GM12878 (cell line): ENCODE data around the gene NPDC1. TPM values are rescaled to one million over a fixed set of nuclear protein-coding genes. Genes with fewer than 3 reads are reported as not detected.

Experiments
- ATAC-seq: fragments of 200-7000 bp; cut with Tn5 transposase; 3 replicates; pipeline ENCODE4 v1.9.1; 2020; ENCODE audit warnings: mild to moderate bottlenecking, moderate library complexity
- BruUV-seq: library from RNA; stranded (reverse); fragments of 400-500 nt; replicated peaks from 2 replicates; lab custom pipeline; 2021; lab: Mats Ljungman, UMichigan
- CTCF ChIA-PET: fragments of 300-600 bp; sonication (Branson Sonifier 250); formaldehyde crosslinking; extraction: SDS; loops from one replicate; lab custom pipeline; 2021; ENCODE audit warnings: inconsistent platforms; lab: Yijun Ruan, JAX
- POLR2A ChIA-PET: fragments of 350-600 bp; formaldehyde crosslinking; extraction: SDS; loops from one replicate; lab custom pipeline; 2021; ENCODE audit warnings: inconsistent platforms; lab: Charles Lee
- RAD21 ChIA-PET: fragments of 300-600 bp; sonication (Branson Sonifier 250); formaldehyde crosslinking; loops from one replicate; lab custom pipeline; 2023; ENCODE audit warnings: antibody characterized with exemption; ENCODE audit not compliant: unreplicated experiment; lab: Charles Lee
- SMC1A ChIA-PET: fragments of 300-600 bp; sonication (Branson Sonifier 250); formaldehyde crosslinking; loops from one replicate; lab custom pipeline; 2023; ENCODE audit not compliant: unreplicated experiment, uncharacterized antibody; lab: Charles Lee
- DNase-seq: peaks from one replicate; pipeline ENCODE4 v3.0.0-alpha.2; 2011; ENCODE audit warnings: low read depth, low spot score
- FAIRE-seq: peaks from 3 replicates; lab custom pipeline; 2011; peaks lifted over from hg19 to GRCh38; lab: Jason Lieb, UNC
- H2AFZ ChIP-seq: 2 replicates; pipeline ENCODE4 v1.6.0; 2011; ENCODE audit warnings: low read depth, low read length, control low read depth; ENCODE audit not compliant: control insufficient read depth
- H3K27ac ChIP-seq: 2 replicates; pipeline ENCODE4 v1.5.1; 2011; ENCODE audit warnings: control low read depth; ENCODE audit not compliant: control insufficient read depth, insufficient read depth
- H3K27me3 ChIP-seq, 2 experiments: replicated peaks in 1 of 2; 2 replicates each; pipeline versions ENCODE4 v1.6.0 to v1.6.1; 2011; ENCODE audit warnings: low read length in 1 of 2; ENCODE audit not compliant: control insufficient read depth in 2 of 2, insufficient read depth in 2 of 2
- H3K36me3 ChIP-seq, 2 experiments: 2 replicates each; pipeline ENCODE4 v1.5.1; 2011; ENCODE audit warnings: low read length in 1 of 2; ENCODE audit not compliant: control insufficient read depth in 2 of 2, insufficient read depth in 2 of 2
- H3K4me1 ChIP-seq: 2 replicates; pipeline ENCODE4 v1.6.1; 2011; ENCODE audit warnings: mild to moderate bottlenecking, low read length, moderate library complexity, mixed read lengths; ENCODE audit not compliant: control insufficient read depth, insufficient read depth
- H3K4me2 ChIP-seq: 2 replicates; pipeline ENCODE4 v1.6.0; 2011; ENCODE audit warnings: control low read depth; ENCODE audit not compliant: control insufficient read depth, insufficient read depth
- H3K4me3 ChIP-seq: fragments of 200-600 bp; sonication (generic); 2 replicates; pipeline ENCODE4 v1.5.1; 2016
- H3K79me2 ChIP-seq: 2 replicates; pipeline ENCODE4 v1.6.0; 2011; ENCODE audit warnings: low read length; ENCODE audit not compliant: control insufficient read depth, insufficient read depth
- H3K9ac ChIP-seq: 2 replicates; pipeline ENCODE4 v1.8.0; 2011; ENCODE audit warnings: low read length, control low read depth, mixed read lengths; ENCODE audit not compliant: control insufficient read depth, insufficient read depth
- H3K9me3 ChIP-seq: replicated peaks from 3 replicates; pipeline ENCODE4 v1.5.1; 2011; ENCODE audit warnings: mild to moderate bottlenecking, low read length; ENCODE audit not compliant: control insufficient read depth, insufficient read depth
- H4K20me1 ChIP-seq: 2 replicates; pipeline ENCODE4 v1.6.0; 2011; ENCODE audit not compliant: control insufficient read depth, insufficient read depth
- BACH1 ChIP-seq: fragments of 450-650 bp; IDR thresholded peaks from 2 replicates; pipeline ENCODE4 v1.6.1; 2017; ENCODE audit warnings: mild to moderate bottlenecking, borderline replicate concordance
- BHLHE40 ChIP-seq, 2 experiments: fragments of 450-650 bp in 1 of 2; IDR thresholded peaks; 2 replicates each; pipeline ENCODE4 v1.6.1; 2011 to 2017; ENCODE audit warnings: low read depth in 2 of 2, borderline replicate concordance in 1 of 2, improper control_type of control experiment in 1 of 2, low read length in 1 of 2, mild to moderate bottlenecking in 1 of 2
- FOXM1 ChIP-seq: IDR thresholded peaks from 2 replicates; pipeline ENCODE4 v1.6.1; 2012; ENCODE audit warnings: low read depth, mild to moderate bottlenecking, inconsistent platforms, low read length, moderate library complexity
- HDAC2 ChIP-seq: fragments of 200-600 bp; sonication (generic); IDR thresholded peaks from 2 replicates; pipeline ENCODE4 v1.6.1; 2017
- IKZF1 ChIP-seq: fragments of 450-650 bp; conservative IDR thresholded peaks from 2 replicates; pipeline ENCODE4 v1.6.1; 2017; ENCODE audit warnings: antibody characterized with exemption, mild to moderate bottlenecking
- POU2F2 ChIP-seq: IDR thresholded peaks from 3 replicates; pipeline ENCODE4 v1.6.1; 2011; ENCODE audit warnings: low read depth, mild to moderate bottlenecking, low read length, borderline replicate concordance
- RAD21 ChIP-seq: IDR thresholded peaks from 2 replicates; pipeline ENCODE4 v1.6.1; 2011; ENCODE audit warnings: mild to moderate bottlenecking, low read depth, low read length, moderate library complexity; ENCODE audit not compliant: insufficient read depth
- RFX5 ChIP-seq: IDR thresholded peaks from 2 replicates; pipeline ENCODE4 v1.6.1; 2011; ENCODE audit warnings: low read depth, low read length, improper control_type of control experiment
- ZNF217 ChIP-seq: fragments of 450-650 bp; IDR thresholded peaks from 2 replicates; pipeline ENCODE4 v1.6.1; 2017; ENCODE audit warnings: antibody characterized with exemption, mild to moderate bottlenecking
- ZNF24 ChIP-seq: fragments of 450-650 bp; IDR thresholded peaks from 2 replicates; pipeline ENCODE4 v1.6.1; 2017; ENCODE audit warnings: antibody characterized with exemption, mild to moderate bottlenecking
- WGBS: methylation state at CpG from one replicate; pipeline ENCODE4 v1.1.6; 2016; ENCODE audit warnings: low lambda C conversion rate; ENCODE audit not compliant: insufficient replicate concordance, insufficient coverage; ENCODE audit errors: missing lambda C conversion rate; 5-methylcytosine and 5-hydroxymethylcytosine counted together
- in situ Hi-C: fragments of 300-500 bp; cut with MboI; formaldehyde crosslinking; loops from 9 replicates; pipeline ENCODE4 v1.14.3; 2018; ENCODE audit warnings: mixed read lengths
- intact Hi-C: fragments of 100-400 bp; cut with micrococcal nuclease; formaldehyde crosslinking; loops from one replicate; pipeline ENCODE4 v1.14.2; 2022; ENCODE audit not compliant: unreplicated experiment
- polyA plus RNA-seq, 11 experiments: library from polyadenylated mRNA; depleted of rRNA in 4 of 11; unstranded in 6 of 11; stranded (reverse) in 5 of 11; fragments of >200 nt; fragmentation: Nextera tagmentation in 4 of 11; fragmentation: Illumina TruSeq in 1 of 11; extraction: Ambion mirVana in 4 of 11; extraction: Trizol in 1 of 11; gene quantifications; 1 replicate in 1 of 11; 2 replicates in 10 of 11; pipeline versions ENCODE4 v1.2.1 to v1.2.3, GENCODE V29; 2011 to 2016; ENCODE audit warnings: inconsistent platforms in 2 of 11, missing spikeins in 2 of 11, low read depth in 1 of 11
- total RNA-seq, 4 experiments: library from RNA; depleted of rRNA in 3 of 4; stranded (reverse); fragments of >200 nt in 3 of 4; fragmentation: Illumina TruSeq in 1 of 4; extraction: Trizol in 1 of 4; gene quantifications; 2 replicates each; pipeline versions ENCODE4 v1.2.1 to v1.2.3, GENCODE V29; 2013 to 2021
- TF ChIP-seq, protein P1 (sequence below): IDR thresholded peaks from 2 replicates; pipeline ENCODE4 v1.6.1; 2012; ENCODE audit warnings: low read depth, low read length, improper control_type of control experiment
- TF ChIP-seq, protein P2 (sequence below): fragments of 450-650 bp; IDR thresholded peaks from 2 replicates; pipeline ENCODE4 v1.6.1; 2018; ENCODE audit warnings: borderline replicate concordance, mild to moderate bottlenecking; ENCODE audit not compliant: partially characterized antibody
- TF ChIP-seq, protein P3 (sequence below): IDR thresholded peaks from 2 replicates; pipeline ENCODE4 v1.6.1; 2011; ENCODE audit warnings: low read depth, low read length, improper control_type of control experiment, borderline replicate concordance

Gene NPDC1
- total and polyA plus RNA-seq, 10 of the 15 experiments (the other 5 are each of a cell fraction or from before 2014, with no cell fraction given), result 0.04 to 1.7 (median 0.77) TPM; not detected in 2

DNA sequence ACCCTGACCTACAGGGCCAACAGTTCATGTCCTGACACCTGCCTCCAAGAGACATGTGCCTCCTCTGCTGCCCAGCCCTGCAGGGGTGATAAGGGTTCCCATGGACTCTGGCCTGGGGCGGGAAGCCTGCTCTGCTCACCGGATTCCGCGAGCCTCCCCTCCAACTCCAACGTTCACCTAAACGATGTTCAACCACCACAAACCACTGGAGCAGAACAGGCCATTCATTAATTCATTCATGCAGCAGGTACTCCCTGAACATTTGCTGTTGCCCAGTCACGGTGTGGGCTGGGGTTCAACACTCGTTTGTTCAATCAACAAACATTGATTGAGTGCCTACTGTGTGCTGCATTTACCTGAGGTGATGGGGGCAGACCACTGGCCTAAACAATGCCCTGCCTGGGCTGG lies 28.0 kb upstream of the NPDC1 start:
- Histone ChIP-seq H3K79me2 (peaks cover 13% of the 10 kb centered on the region), H3K4me3 (no peak overlapping the region), H3K4me1 (peaks cover 30% of the 10 kb centered on the region), H3K36me3 (no peaks in the 10 kb centered on the region; a peak in 1 of 4 replicates), H3K27me3 (no peaks in the 10 kb centered on the region), H3K27ac (no peak overlapping the region), H4K20me1 (no peaks in the 10 kb centered on the region; the same call in 1 of the 2 replicates), H3K9me3 (no peaks in the 10 kb centered on the region), H2AFZ (no peak overlapping the region), H3K9ac (no peak overlapping the region), H3K4me2 (no peak overlapping the region)
- intact Hi-C loops, result no loop called here
- BruUV-seq, result no TSS peak
- CTCF ChIA-PET, result no interaction called here
- no peak for DNase-seq
- POLR2A ChIA-PET, result interaction anchor here (0.5 to 1.3 kb wide), 2 partner anchors 12 to 125 kb away, joined by 4 to 8 read pairs; partner anchors contain the start of gene MAN1B1
- no peak for FAIRE-seq
- 74% methylated on average over 8 of the region's 8 CpGs for WGBS
- TF ChIP-seq ZNF24 (peak; percentile 50; the same call in 1 of the 2 replicates), BACH1 (no peak)
- in situ Hi-C loops, result no loop called here
- SMC1A ChIA-PET, result interaction anchor here (1.0 kb wide), 1 partner anchor 22 kb away, joined by 5 read pairs; no protein-coding TSS in a partner anchor
- RAD21 ChIA-PET, result interaction anchor here (1.2 to 5.0 kb wide), 2 partner anchors 22 kb away, joined by 4 to 24 read pairs; no protein-coding TSS in a partner anchor
- ATAC-seq, result no peak

DNA sequence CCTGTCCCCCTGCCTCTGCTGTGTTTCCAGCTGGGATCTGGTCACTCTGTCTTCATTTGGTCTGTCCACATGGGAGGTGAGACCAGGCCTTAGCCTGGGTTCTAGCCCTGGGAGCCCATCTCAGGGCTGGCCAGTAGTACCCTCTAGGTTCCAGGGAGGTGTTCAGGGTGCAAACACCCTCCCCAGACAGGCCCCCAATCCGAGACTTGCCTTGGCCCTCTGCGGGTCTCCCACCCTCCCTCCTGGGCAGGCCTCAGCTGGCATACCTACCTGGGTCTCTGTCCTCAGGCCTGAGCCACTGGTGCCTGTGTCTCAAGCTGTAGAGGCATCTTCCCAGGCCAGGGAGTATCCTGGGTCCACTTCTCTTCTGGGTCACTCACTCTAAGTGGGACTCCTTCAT lies 25.3 kb upstream of the NPDC1 start:
- no TSS peak for BruUV-seq
- Histone ChIP-seq H3K4me3 (peak overlapping the region; percentile 72; the same call in 1 of the 2 replicates), H4K20me1 (no peaks in the 10 kb centered on the region), H3K27me3 (no peaks in the 10 kb centered on the region), H3K4me1 (peaks cover 33% of the 10 kb centered on the region), H3K9me3 (no peaks in the 10 kb centered on the region), H3K27ac (peak overlapping the region; percentile 70; the same call in 1 of the 2 replicates), H3K4me2 (peak overlapping the region; percentile 98), H3K9ac (peak overlapping the region; percentile 69; the same call in 1 of the 2 replicates), H3K79me2 (peaks cover 7% of the 10 kb centered on the region), H2AFZ (no peak overlapping the region), H3K36me3 (no peaks in the 10 kb centered on the region; a peak in 1 of 4 replicates)
- ChIA-PET POLR2A (interaction anchor here (1.1 to 3.5 kb wide), 12 partner anchors 11 to 169 kb away, joined by 3 to 22 read pairs (median 4); partner anchors contain the start of genes CYSRT1, MAN1B1 and TUBB4B), CTCF (interaction anchor here (0.7 to 7.9 kb wide), 8 partner anchors 9 to 279 kb away, joined by 3 to 80 read pairs (median 13); partner anchors contain the start of gene MAN1B1), RAD21 (interaction anchor here (1.2 to 5.0 kb wide), 7 partner anchors 11 to 283 kb away, joined by 3 to 24 read pairs (median 7); partner anchors contain the start of gene MAN1B1), SMC1A (interaction anchor here (1.1 to 7.2 kb wide), 4 partner anchors 10 to 36 kb away, joined by 4 to 30 read pairs (median 7); partner anchors contain the start of gene MAN1B1)
- FAIRE-seq (no peak), ATAC-seq (no peak), DNase-seq (no peak)
- intact Hi-C loops, result no loop called here
- 96% methylated on average over 2 of the region's 2 CpGs for WGBS
- in situ Hi-C loops, result no loop called here
- TF ChIP-seq BHLHE40 (IDR thresholded peaks at IDR 0.05; ENCODE audit: borderline replicate concordance in 1 of 2, low read depth in 2 of 2, low read length in 1 of 2), result no peak
- TF ChIP-seq, protein P1, sequence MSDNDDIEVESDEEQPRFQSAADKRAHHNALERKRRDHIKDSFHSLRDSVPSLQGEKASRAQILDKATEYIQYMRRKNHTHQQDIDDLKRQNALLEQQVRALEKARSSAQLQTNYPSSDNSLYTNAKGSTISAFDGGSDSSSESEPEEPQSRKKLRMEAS, result no peak
- no peak for TF ChIP-seq ZNF217
- no peak for TF ChIP-seq IKZF1
- TF ChIP-seq RAD21, result no peak
- TF ChIP-seq FOXM1, result no peak
- TF ChIP-seq POU2F2, result no peak
- TF ChIP-seq, protein P2, sequence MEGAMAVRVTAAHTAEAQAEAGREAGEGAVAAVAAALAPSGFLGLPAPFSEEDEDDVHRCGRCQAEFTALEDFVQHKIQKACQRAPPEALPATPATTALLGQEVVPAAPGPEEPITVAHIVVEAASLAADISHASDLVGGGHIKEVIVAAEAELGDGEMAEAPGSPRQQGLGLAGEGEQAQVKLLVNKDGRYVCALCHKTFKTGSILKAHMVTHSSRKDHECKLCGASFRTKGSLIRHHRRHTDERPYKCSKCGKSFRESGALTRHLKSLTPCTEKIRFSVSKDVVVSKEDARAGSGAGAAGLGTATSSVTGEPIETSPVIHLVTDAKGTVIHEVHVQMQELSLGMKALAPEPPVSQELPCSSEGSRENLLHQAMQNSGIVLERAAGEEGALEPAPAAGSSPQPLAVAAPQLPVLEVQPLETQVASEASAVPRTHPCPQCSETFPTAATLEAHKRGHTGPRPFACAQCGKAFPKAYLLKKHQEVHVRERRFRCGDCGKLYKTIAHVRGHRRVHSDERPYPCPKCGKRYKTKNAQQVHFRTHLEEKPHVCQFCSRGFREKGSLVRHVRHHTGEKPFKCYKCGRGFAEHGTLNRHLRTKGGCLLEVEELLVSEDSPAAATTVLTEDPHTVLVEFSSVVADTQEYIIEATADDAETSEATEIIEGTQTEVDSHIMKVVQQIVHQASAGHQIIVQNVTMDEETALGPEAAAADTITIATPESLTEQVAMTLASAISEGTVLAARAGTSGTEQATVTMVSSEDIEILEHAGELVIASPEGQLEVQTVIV, result no peak
- no peak for TF ChIP-seq HDAC2
- no peak for TF ChIP-seq RFX5
- TF ChIP-seq, protein P3, sequence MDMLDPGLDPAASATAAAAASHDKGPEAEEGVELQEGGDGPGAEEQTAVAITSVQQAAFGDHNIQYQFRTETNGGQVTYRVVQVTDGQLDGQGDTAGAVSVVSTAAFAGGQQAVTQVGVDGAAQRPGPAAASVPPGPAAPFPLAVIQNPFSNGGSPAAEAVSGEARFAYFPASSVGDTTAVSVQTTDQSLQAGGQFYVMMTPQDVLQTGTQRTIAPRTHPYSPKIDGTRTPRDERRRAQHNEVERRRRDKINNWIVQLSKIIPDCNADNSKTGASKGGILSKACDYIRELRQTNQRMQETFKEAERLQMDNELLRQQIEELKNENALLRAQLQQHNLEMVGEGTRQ, result no peak
